Coronary artery (tissue), 2 donors: ENCODE data around the gene ORC3.

Source experiments
- DNase-seq: peaks from one replicate; pipeline ENCODE4 v3.0.0-alpha.2; 2017; ENCODE audit warnings: low spot score
- H3K27ac ChIP-seq, 2 donors: fragments of 200-600 bp; sonication (generic); one replicate each; pipeline ENCODE4 v1.5.1; 2016 to 2019
- H3K4me3 ChIP-seq: fragments of 200-600 bp; sonication (generic); 2 replicates; pipeline ENCODE4 v1.5.1; 2016; ENCODE audit warnings: mild to moderate bottlenecking, moderate library complexity
- CTCF ChIP-seq: fragments of 200-600 bp; sonication (generic); IDR thresholded peaks from one replicate; pipeline ENCODE4 v1.5.1; 2019; ENCODE audit warnings: antibody characterized with exemption

ORC3 gene

GRCh38 chr6:87623248-87623647, 33.3 kb downstream of the ORC3 start:
- H3K4me3 ChIP-seq = no peak overlapping the region
- peak overlapping the region; percentile 12 to 38 for H3K27ac ChIP-seq
- no peak for DNase-seq
- no peak for TF ChIP-seq CTCF

DNA sequence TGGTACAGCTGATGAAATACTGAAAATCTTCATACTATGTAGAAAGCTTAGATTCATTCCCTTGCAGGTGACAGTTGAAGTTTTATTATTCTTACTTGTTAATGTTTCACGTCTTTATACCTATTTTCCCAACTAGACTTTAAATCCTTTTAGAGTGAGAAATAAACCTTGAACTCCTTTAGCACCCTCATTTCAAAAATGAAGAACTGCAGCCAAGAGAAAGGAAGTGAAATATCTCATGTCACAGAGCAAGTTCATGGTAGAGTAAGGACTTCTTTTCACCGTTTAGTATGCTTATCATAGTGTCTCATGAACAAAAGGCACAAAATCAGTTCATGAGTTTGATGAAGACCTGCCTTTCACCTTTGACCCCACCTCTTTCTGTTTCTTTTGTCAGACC, 38.5 kb downstream of the ORC3 start:
- TF ChIP-seq CTCF = no peak
- no peak overlapping the region for H3K4me3 ChIP-seq
- no peak for DNase-seq
- H3K27ac ChIP-seq = no peak overlapping the region

DNA sequence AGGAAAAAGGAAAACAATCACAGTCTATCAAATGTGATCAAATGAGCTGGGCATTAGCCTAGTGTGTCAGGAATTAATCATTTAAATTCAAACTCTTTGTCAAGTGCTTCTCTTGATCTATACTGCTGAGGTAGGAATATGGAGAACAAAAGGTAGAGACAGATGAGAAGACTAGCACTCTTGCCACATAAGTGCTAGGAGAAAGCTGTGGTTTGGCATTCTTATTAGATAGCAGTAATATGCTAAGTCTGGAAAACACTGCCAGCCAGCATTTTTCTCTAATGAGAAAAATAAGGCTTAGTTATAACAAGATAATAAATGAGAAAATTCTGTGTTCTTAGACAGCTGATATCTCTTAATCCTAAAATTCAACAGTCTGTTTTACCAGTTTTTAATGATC, 38.9 kb downstream of the ORC3 start:
- no peak for TF ChIP-seq CTCF
- no peak overlapping the region for H3K27ac ChIP-seq
- H3K4me3 ChIP-seq = no peak overlapping the region
- no peak for DNase-seq

GRCh38 chr6:87630746-87631145, 40.8 kb downstream of the ORC3 start:
- DNase-seq = no peak
- Histone ChIP-seq H3K4me3 (no peak overlapping the region), H3K27ac (no peak overlapping the region)
- no peak for TF ChIP-seq CTCF

- DNase-seq = no peak
- TF ChIP-seq CTCF = no peak
- no peak overlapping the region for H3K27ac ChIP-seq
- H3K4me3 ChIP-seq = no peak overlapping the region
Measured at GRCh38 chr6:87633851-87634250, 43.9 kb downstream of the ORC3 start.

GRCh38 chr6:87636315-87636714, 46.4 kb downstream of the ORC3 start:
- Histone ChIP-seq H3K4me3 (no peak overlapping the region), H3K27ac (no peak overlapping the region)
- no peak for TF ChIP-seq CTCF
- DNase-seq = no peak

DNA sequence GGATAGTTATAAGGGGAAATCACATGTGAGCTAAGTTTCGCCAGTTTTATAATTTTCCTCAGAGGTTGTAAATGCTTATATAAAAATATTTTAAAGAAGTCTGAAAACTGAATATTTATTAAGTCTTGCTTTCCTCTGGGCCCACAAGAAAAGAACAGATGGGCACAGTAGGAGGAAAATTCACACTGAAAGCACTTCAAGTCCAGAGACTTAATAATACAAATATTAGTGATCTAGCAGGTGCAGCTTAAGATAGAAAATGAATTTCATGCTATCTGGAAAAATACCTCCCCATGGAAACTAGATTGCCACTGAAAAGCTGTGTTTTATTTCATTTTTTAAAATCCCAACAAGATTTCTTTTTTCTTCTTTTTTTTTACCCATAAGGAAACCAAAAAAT, 47.2 kb downstream of the ORC3 start:
- H3K4me3 ChIP-seq = no peak overlapping the region
- H3K27ac ChIP-seq = no peak overlapping the region
- DNase-seq = no peak
- TF ChIP-seq CTCF = no peak
